Daoy (cell line): ENCODE measurements around the gene ARHGAP26. TPM values are rescaled to one million over a fixed set of nuclear protein-coding genes. Genes with fewer than 3 reads are reported as not detected.

Experiments
- DNase-seq: peaks from one replicate; pipeline ENCODE4 v3.0.0-alpha.2; 2015; ENCODE audit warnings: low read depth
- total RNA-seq: library from RNA; depleted of rRNA; stranded (reverse); fragments of >200 nt; shearing (Covaris generic); gene quantifications from 2 replicates; pipeline ENCODE4 v1.2.3, GENCODE V29; 2014

ARHGAP26 gene
- total RNA-seq, 1 experiment from 2014 or later = 7.7 TPM

- peak; percentile 69 for DNase-seq
These were observed 246.8 kb downstream of the ARHGAP26 start for GRCh38 chr5:143016777-143017516.

- no peak for DNase-seq
These were observed 247.4 kb downstream of the ARHGAP26 start for GRCh38 chr5:143017541-143017940.

- DNase-seq = no peak
These were observed 247.8 kb downstream of the ARHGAP26 start for GRCh38 chr5:143017992-143018391.

GRCh38 chr5:143019157-143019556, 249.0 kb downstream of the ARHGAP26 start:
- DNase-seq = no peak

GRCh38 chr5:143019614-143020515, 249.7 kb downstream of the ARHGAP26 start:
- DNase-seq = no peak

GRCh38 chr5:143021595-143021994, 251.4 kb downstream of the ARHGAP26 start:
- DNase-seq = no peak

GRCh38 chr5:143023411-143024096, 253.4 kb downstream of the ARHGAP26 start:
- DNase-seq = no peak

GRCh38 chr5:143024228-143024920, 254.2 kb downstream of the ARHGAP26 start:
- no peak for DNase-seq

GRCh38 chr5:143025376-143025775, 255.2 kb downstream of the ARHGAP26 start:
- DNase-seq = no peak

- DNase-seq = no peak
These were observed 255.8 kb downstream of the ARHGAP26 start for GRCh38 chr5:143025971-143026370.

GRCh38 chr5:143026380-143026779, 256.2 kb downstream of the ARHGAP26 start:
- no peak for DNase-seq

- DNase-seq = no peak
These were observed 259.1 kb downstream of the ARHGAP26 start for GRCh38 chr5:143029293-143029692.

- DNase-seq = no peak
These were observed 260.2 kb downstream of the ARHGAP26 start for GRCh38 chr5:143030349-143030748.

- peak; percentile 45 for DNase-seq
These were observed 261.8 kb downstream of the ARHGAP26 start for GRCh38 chr5:143031781-143032580.

- DNase-seq = no peak
These were observed 262.3 kb downstream of the ARHGAP26 start for GRCh38 chr5:143032581-143032836.

- DNase-seq = peak; percentile 80
These were observed 263.5 kb downstream of the ARHGAP26 start for GRCh38 chr5:143033535-143034250.

- no peak for DNase-seq
These were observed 266.2 kb downstream of the ARHGAP26 start for GRCh38 chr5:143036146-143036927.

GRCh38 chr5:143037071-143037470, 266.9 kb downstream of the ARHGAP26 start:
- DNase-seq = peak; percentile 71

GRCh38 chr5:143037708-143038107, 267.5 kb downstream of the ARHGAP26 start:
- DNase-seq = no peak

GRCh38 chr5:143040622-143041021, 270.4 kb downstream of the ARHGAP26 start:
- DNase-seq = no peak
